GM19455 (cell line): ENCODE data around the gene DUSP1.

ENCODE experiments used
- ATAC-seq: cut with Tn5 transposase; IDR thresholded peaks from one replicate; pipeline ENCODE4 v1.9.1; 2021; ENCODE audit not compliant: unreplicated experiment

DUSP1 gene

DNA sequence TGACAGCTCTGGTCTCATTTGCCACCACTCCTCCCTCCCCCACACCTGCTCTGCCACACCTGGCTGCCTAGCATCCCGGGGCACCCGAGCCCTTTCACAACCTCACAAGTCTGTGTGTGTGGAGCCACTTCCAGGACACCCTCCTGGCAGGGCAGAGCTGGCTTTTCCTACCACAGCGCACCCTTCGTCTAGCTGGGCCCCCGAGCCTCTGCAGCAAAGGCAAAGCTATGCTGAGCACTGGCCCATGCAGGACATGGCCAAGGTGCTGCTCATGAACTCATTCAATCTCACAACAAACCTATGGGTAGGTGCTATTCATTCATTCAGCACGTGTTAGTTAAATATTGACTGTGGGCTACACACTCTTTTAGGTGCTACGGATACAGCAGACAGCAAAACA is 43.4 kb downstream of the DUSP1 start:
- ATAC-seq, result no peak

DNA sequence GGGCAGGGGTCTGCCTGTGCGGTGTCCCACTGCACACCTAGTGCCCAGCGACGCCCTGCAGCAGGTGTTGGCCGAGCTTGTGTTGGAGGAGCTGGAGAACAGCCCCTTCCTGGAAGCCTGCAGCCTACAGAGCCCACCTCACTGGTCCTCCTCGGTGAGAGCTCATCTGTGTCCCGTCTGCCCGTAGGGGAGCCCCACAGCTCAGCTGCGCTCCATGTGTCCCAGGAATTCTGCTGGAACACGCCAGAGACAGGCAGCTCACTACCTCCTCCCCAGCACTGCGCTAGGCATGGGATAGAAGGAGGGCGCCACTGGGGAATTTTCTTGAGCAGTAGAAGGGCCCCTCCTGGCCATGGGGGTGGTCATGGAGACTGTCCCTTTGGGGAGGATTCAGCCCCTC is 44.0 kb downstream of the DUSP1 start:
- no peak for ATAC-seq

DNA sequence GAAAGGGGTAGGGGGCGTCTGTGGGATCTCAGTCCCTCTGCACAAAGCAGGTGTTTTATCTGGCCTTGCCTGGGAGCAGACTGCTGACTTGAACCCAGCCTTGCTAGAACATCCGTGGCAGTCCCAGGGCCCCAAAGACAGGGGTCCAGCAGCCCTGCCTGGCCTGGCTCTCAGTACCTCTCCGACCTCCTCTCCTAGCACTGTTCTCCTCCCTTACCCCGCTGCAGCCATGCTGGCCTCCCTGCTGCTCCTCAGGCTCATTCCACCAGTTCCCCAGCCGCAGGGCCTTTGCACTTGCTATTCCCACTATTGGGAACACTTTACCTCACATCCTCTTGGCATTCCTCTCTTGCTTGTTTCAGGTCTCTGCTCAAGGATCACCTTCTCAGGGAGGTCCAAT is 45.2 kb downstream of the DUSP1 start:
- no peak for ATAC-seq

DNA sequence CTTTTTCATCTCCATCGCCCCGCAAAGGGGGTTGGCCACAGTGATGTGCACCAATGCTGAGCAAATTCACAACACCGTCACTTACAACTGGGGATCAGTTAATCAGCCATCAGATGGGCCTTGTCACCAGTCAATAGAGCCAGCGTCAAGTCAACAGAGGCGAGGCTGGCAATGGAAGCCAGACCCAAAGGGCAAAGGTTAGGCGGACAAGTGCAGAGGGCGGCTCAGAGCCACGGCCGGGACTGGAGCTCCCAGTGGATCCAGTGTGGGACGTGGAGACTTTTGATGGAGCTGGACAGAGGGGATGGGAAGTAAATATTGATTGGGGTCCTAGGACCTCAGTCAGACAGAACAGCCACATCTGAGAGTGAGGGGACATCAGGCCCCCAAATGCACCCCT is 45.7 kb downstream of the DUSP1 start:
- ATAC-seq, result no peak

DNA sequence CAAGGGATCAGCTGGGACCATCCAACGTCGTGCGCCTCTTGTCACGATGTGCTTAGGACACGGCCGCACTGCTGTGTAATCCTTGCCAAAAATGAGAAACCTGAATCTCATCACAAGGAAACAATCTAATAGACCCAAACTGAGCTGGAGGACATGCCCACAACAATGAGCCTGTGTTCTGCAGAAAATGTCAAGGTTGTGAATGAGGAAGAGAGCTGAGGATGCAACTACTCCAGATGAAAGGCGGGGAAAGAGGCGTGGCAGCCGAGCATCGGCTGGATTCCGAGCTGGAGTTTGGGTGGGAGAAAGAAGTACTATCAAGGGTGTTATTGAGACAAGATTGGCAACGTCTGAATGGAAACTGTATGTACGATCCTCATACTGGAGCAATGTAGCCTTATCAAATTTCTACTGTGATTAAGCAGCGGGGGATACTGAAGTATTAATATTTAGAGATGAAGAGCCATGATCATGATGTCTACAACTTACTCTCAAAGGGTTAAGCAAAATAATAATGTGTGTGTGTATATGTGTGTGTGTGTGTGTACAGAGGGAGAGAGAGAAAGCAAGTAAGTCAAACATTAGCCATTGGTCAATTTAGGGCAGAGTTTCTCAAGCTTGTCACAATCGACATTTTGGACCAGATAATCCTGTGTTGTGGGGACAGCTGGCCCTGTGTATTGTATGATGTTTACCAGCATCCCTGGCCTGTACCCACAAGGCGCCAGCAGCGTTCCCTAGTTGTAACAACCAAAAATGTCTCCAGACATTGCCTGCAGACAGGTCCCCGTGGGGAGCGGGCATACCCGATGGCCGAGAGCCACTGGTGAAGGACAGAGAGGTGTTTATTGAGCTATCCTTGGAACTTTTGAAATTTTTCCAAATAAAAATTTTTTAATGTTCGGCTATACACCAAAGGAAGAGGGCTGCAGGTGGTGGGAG is 46.5 kb downstream of the DUSP1 start:
- no peak for ATAC-seq

DNA sequence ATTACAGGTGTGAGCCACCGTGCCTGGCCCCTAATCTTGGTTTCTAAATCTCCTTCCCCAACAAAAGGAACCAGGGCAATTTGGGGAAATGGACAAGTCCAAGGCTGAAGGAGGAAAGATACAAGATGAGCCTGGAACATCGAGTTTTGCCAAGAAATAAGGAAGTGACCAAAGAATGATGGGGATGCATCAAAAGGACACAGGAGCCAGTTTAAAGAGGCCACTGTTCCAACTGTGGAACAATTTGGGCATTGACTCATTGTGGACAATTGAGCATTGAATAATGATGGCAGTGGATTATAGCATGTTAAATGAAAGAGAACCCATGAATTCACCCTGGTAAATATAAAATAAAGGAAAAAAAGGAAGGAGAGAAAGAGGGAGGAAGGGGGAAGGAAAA is 47.5 kb downstream of the DUSP1 start:
- ATAC-seq, result no peak

DNA sequence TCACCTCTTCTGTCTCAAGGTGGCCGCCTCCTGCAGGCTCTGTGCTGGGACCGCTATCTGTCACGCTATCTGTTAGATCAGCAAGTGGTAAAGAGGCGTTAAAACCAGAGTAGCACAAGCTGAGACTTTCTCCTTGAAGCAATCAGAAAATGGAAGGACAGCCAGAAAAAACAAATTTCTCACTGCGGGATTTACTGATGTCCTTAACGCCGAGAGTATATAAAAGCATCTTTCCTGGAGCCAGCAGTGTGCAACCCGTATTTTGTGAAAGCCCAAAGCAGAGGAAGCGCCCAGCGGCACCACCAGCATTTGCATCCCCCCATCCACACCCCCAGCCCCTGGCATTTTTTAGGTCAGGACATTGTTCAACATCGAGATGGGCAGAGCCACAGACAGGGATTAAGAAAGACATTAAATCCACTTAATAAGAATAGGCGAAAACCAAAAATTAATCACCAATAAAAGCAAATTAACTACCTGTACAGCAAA is 48.6 kb downstream of the DUSP1 start:
- ATAC-seq, result no peak

DNA sequence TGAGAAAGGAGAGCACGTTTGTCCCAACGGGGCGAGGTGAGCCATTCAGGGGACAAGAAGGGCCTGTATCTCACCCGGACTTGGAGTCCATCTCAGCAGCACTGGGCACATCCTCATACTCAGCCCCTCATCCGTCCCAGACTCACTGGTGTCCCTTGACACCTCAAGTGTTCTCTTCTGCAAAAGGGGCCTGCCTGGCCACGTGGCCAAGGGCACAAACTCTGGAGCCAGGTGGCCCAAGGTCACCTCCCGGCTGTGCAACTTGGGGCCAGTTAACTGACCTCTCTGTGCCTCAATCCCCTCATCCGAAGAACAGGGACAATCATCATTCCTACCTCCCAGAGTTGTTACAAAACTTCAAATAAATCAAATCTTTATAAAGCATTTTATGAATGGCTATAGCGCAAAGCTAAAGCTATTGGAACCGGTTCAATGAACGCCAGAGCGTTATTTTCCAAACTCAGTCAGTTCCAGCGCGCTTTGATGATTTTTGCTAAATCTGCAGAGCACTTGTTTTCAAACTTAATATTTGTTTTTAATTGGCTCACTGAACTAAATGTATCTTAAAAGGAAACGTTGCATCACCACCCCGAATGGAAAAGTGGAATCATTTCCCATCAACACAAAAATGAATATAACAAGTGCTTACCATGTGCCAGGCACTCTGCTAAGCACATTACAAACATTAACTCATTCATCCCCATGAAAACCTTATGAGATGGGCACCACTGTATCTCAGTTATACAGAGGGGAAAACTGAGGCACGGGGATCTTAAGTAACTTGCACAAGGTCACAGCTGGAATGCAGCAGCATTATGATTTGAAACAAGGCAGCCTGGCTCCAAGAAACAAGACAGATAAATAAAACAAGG is 49.3 kb downstream of the DUSP1 start:
- ATAC-seq, result no peak

DNA sequence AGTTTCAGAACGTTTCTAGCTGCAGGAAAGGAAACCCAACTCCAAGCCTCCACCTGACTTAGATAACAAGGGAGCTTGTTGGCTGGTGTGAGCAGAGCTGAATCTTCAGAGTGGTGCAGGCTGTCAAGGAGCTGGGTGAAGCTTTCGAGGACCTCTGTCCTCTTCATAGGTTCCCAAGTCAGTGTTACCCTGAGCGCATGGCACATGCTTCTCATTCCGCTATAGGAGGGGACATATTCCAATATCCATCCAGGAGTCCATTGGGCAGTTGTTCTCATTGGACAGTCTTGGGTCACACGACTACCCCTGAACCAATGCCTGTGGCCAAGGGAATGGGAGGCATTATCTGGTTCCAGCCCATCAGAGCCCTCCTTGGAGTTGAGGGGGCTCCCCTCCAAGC is 50.3 kb downstream of the DUSP1 start:
- ATAC-seq, result no peak

DNA sequence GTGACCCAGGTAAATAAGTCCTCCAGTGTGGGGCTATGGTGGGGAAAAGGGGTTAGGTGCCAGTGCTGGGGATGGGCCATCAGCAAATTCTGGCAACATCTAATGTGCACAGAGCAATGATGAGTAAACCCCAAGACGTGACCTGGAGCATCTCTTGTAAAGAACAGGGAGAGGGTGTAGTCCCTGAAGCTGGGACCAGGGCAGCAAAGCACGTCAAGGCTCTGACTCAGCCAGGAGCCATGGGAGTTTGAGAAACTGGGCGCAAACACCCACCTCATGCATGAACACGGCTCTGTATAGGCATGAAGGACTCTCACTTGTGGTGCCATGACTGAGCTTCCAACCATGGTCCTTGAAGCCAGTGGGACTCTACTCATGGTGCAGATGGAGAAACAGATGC is 51.8 kb downstream of the DUSP1 start:
- no peak for ATAC-seq

DNA sequence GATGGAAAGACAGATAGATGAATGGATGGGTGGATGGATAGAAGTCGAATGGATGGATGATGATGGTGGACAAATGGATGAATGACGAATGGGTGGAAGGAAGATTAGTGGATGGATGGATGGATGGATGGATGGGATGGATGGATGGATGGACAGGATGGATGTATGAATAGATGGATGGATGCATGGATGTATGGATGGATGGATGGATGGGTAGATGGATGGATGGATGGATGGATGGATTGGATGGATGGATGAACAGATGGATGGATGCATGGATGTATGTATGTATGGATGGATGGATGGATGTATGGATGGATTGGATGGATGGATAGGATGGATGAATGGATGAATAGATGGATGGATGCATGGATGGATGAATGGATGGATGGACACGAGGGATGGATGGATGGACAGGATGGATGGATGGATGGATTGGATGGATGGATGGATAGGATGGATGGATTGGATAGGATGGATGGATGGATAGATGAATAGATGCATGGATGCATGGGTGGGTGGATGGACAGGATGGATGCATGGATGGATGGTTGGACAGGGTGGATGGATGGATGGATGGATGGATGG is 52.4 kb downstream of the DUSP1 start:
- no peak for ATAC-seq
